Measurements from ENCODE around the gene MAPK8. TPM values are rescaled to one million over a fixed set of nuclear protein-coding genes. Genes with fewer than 3 reads are reported as not detected.

The MAPK8 gene
- total RNA-seq, 4 donors from 2014 or later, result 29.7 to 126 (median 67.8) TPM

GRCh38 chr10:48440771-48441170 is 134.3 kb downstream of the MAPK8 start:
- no peak for TF ChIP-seq EP300 (IDR thresholded peaks at IDR 0.05; ENCODE audit: low read depth)
- TF ChIP-seq, protein P1, sequence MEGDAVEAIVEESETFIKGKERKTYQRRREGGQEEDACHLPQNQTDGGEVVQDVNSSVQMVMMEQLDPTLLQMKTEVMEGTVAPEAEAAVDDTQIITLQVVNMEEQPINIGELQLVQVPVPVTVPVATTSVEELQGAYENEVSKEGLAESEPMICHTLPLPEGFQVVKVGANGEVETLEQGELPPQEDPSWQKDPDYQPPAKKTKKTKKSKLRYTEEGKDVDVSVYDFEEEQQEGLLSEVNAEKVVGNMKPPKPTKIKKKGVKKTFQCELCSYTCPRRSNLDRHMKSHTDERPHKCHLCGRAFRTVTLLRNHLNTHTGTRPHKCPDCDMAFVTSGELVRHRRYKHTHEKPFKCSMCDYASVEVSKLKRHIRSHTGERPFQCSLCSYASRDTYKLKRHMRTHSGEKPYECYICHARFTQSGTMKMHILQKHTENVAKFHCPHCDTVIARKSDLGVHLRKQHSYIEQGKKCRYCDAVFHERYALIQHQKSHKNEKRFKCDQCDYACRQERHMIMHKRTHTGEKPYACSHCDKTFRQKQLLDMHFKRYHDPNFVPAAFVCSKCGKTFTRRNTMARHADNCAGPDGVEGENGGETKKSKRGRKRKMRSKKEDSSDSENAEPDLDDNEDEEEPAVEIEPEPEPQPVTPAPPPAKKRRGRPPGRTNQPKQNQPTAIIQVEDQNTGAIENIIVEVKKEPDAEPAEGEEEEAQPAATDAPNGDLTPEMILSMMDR (IDR thresholded peaks at IDR 0.05), result no peak
- no peak for TF ChIP-seq POLR2AphosphoS5 (IDR thresholded peaks at IDR 0.05)
- TF ChIP-seq POLR2A (IDR thresholded peaks at IDR 0.05), result no peak

GRCh38 chr10:48442090-48442808 is 135.8 kb downstream of the MAPK8 start:
- Histone ChIP-seq H3K27ac (no peak overlapping the region), H3K4me3 (no peak overlapping the region), H3K4me1 (no peaks in the 10 kb centered on the region), H3K27me3 (no peaks in the 10 kb centered on the region), H3K9me3 (no peaks in the 10 kb centered on the region), H3K36me3 (no peaks in the 10 kb centered on the region)
- intact Hi-C loops (cut with DNase I; ENCODE audit: low total_unique reads) (no loop called here), in situ Hi-C loops (cut with MboI; ENCODE audit: low pct_ligation_motif_present in 1 of 4, low pct_unique_long_range_greater_than_20kb in 1 of 4, low sequenced_read_pairs in 3 of 4) (no loop called here)
- TF ChIP-seq POLR2A (IDR thresholded peaks at IDR 0.05), result no peak
- TF ChIP-seq EP300 (IDR thresholded peaks at IDR 0.05; ENCODE audit: low read depth), result no peak
- no peak for TF ChIP-seq POLR2AphosphoS5 (IDR thresholded peaks at IDR 0.05)
- 60 to 86% methylated on average over 3 to 11 of the region's 11 CpGs for WGBS, 2 donors (ENCODE audit: low coverage in 1 of 2)
- no peak for DNase-seq

More at GRCh38 chr10:48440771-48441170, 134.3 kb downstream of the MAPK8 start:
- H3K36me3 ChIP-seq, result peaks cover 0 to 3% (median 0%) of the 10 kb centered on the region in 4 donors
- WGBS, 2 donors (ENCODE audit: low coverage in 1 of 2), result 89 to 98% methylated on average over 3 to 4 of the region's 4 CpGs
- intact Hi-C loops (cut with DNase I; ENCODE audit: low total_unique reads) (no loop called here), in situ Hi-C loops (cut with MboI; ENCODE audit: low pct_ligation_motif_present in 1 of 4, low pct_unique_long_range_greater_than_20kb in 1 of 4, low sequenced_read_pairs in 3 of 4) (no loop called here)
- no peak overlapping the region for H3K4me3 ChIP-seq
- no peaks in the 10 kb centered on the region for H3K4me1 ChIP-seq
- no peaks in the 10 kb centered on the region for H3K9me3 ChIP-seq
- no peak for DNase-seq
- no peak overlapping the region for H3K27ac ChIP-seq
- H3K27me3 ChIP-seq, result no peaks in the 10 kb centered on the region

DNA sequence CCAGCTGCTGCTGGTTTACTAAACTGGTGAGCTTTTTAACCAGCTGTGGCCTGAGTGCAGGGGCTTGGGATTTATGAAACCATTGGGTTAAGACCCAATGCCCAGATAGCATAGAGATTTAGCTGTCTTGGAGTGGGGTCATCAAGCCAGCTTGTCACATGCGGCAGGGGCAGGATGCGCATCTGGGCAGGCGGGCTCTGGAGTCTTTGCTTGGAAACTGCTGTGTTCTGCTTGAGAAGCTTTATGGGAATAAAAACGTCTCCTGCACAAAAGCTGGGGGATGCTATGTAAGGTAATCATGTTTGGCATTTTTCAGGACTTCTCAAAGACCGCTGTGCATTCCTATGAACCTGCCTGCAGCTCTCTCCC is 136.3 kb downstream of the MAPK8 start:
- TF ChIP-seq EP300 (IDR thresholded peaks at IDR 0.05; ENCODE audit: low read depth) (no peak), POLR2A (IDR thresholded peaks at IDR 0.05) (no peak), POLR2AphosphoS5 (IDR thresholded peaks at IDR 0.05) (no peak)
- TF ChIP-seq, protein P1 (IDR thresholded peaks at IDR 0.05), result no peak
- 63 to 86% methylated on average over 2 to 5 of the region's 5 CpGs for WGBS, 2 donors (ENCODE audit: low coverage in 1 of 2)

DNA sequence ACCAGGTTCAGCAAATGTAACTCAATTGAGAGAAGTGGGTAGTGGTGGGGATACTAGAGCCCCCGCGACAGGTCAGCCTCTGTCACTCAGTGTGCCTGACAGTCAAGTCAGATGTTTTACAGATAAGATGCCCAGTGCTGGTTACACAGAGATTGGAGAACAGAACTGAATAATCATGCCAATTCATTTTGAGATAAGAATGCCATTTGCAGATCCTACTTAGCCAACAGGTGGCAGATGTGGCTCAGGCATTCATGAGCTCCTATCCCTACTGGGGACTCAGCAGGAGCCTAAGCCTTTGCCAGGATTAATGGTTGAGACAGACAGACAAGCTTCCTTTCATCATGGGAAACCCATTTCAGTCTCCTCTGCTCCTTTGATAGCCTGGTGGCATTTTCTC is 137.8 kb downstream of the MAPK8 start:
- DNase-seq, result no peak
- H3K4me3 ChIP-seq, result no peak overlapping the region
- H3K36me3 ChIP-seq, result no peaks in the 10 kb centered on the region
- H3K27me3 ChIP-seq, result no peaks in the 10 kb centered on the region
- TF ChIP-seq, protein P1 (IDR thresholded peaks at IDR 0.05), result no peak
- TF ChIP-seq EP300 (IDR thresholded peaks at IDR 0.05; ENCODE audit: low read depth) (no peak), POLR2AphosphoS5 (IDR thresholded peaks at IDR 0.05) (no peak), POLR2A (IDR thresholded peaks at IDR 0.05) (no peak)
- no peak overlapping the region for H3K27ac ChIP-seq
- no peaks in the 10 kb centered on the region for H3K9me3 ChIP-seq
- no peaks in the 10 kb centered on the region for H3K4me1 ChIP-seq
- in situ Hi-C loops (cut with MboI; ENCODE audit: low pct_ligation_motif_present in 1 of 4, low pct_unique_long_range_greater_than_20kb in 1 of 4, low sequenced_read_pairs in 3 of 4), result no loop called here
- WGBS, 2 donors (ENCODE audit: low coverage in 1 of 2), result 67 to 82% methylated on average over 2 of the region's 2 CpGs
- intact Hi-C loops (cut with DNase I; ENCODE audit: low total_unique reads), result no loop called here

More for the DNA sequence above, 136.3 kb downstream of the MAPK8 start:
- Histone ChIP-seq H3K27ac (no peak overlapping the region), H3K36me3 (no peaks in the 10 kb centered on the region), H3K9me3 (no peaks in the 10 kb centered on the region), H3K27me3 (no peaks in the 10 kb centered on the region), H3K4me1 (no peaks in the 10 kb centered on the region), H3K4me3 (no peak overlapping the region)
- intact Hi-C loops (cut with DNase I; ENCODE audit: low total_unique reads), result no loop called here
- no peak for DNase-seq
- in situ Hi-C loops (cut with MboI; ENCODE audit: low pct_ligation_motif_present in 1 of 4, low pct_unique_long_range_greater_than_20kb in 1 of 4, low sequenced_read_pairs in 3 of 4), result no loop called here

All from transverse colon (tissue), 4 donors.